MM.1S (cell line): Measurements from ENCODE around the gene ADAMTS3.

Experiments used
- CTCF ChIP-seq: fragments of 300-600 bp; sonication (generic); IDR thresholded peaks from 2 replicates; pipeline ENCODE4 v1.5.1; 2016; ENCODE audit warnings: antibody characterized with exemption, low read length, mixed read lengths
- EZH2 ChIP-seq: fragments of 300-600 bp; sonication (generic); optimal IDR thresholded peaks from 2 replicates; pipeline ENCODE3; 2017; ENCODE audit warnings: low read depth, mild to moderate bottlenecking, antibody characterized with exemption, low read length, mixed read lengths
- EZH2phosphoT487 ChIP-seq: fragments of 300-600 bp; sonication (generic); IDR thresholded peaks from 2 replicates; pipeline ENCODE4 v1.6.1; 2018; ENCODE audit warnings: antibody characterized with exemption, low read length

GRCh38 chr4:72323227-72323626, 245.8 kb downstream of the ADAMTS3 start:
- no peak for TF ChIP-seq CTCF
- no peak for TF ChIP-seq EZH2
- no peak for TF ChIP-seq EZH2phosphoT487
